HUES64 (cell line): ENCODE results near the gene UBB. TPM values are rescaled to one million over a fixed set of nuclear protein-coding genes. Genes with fewer than 3 reads are reported as not detected.

Experiments
- H3K27ac ChIP-seq: 2 replicates; pipeline ENCODE4 v1.7.0; 2013; ENCODE audit warnings: low read depth, low read length, inconsistent platforms
- H3K27me3 ChIP-seq: 2 replicates; pipeline ENCODE4 v1.6.1; 2013; ENCODE audit warnings: mild to moderate bottlenecking, low read length; ENCODE audit not compliant: insufficient read depth
- H3K36me3 ChIP-seq: 2 replicates; pipeline ENCODE4 v1.6.1; 2013; ENCODE audit warnings: mild to moderate bottlenecking, low read length; ENCODE audit not compliant: insufficient read depth
- H3K4me1 ChIP-seq: 2 replicates; pipeline ENCODE4 v1.6.1; 2013; ENCODE audit warnings: mild to moderate bottlenecking, low read length, moderate library complexity; ENCODE audit not compliant: insufficient read depth
- H3K4me3 ChIP-seq: 2 replicates; pipeline ENCODE4 v1.5.1; 2013; ENCODE audit warnings: mild to moderate bottlenecking, low read length, moderate library complexity
- H3K9ac ChIP-seq: 2 replicates; pipeline ENCODE4 v1.6.1; 2013; ENCODE audit warnings: mild to moderate bottlenecking, low read depth, low read length
- H3K9me3 ChIP-seq: 2 replicates; pipeline ENCODE4 v1.6.1; 2013; ENCODE audit warnings: low read depth, low read length; ENCODE audit not compliant: insufficient read depth
- WGBS: fragments of 150-250, 120-280 bp; methylation state at CpG from one replicate; pipeline ENCODE4 v1.1.7; 2013; ENCODE audit warnings: missing lambda C conversion rate; 5-methylcytosine and 5-hydroxymethylcytosine counted together
- polyA plus RNA-seq, 2 experiments: library from polyadenylated mRNA; stranded (reverse); fragments of 50-300 nt; gene quantifications; one replicate each; pipeline ENCODE4 v1.2.3, GENCODE V29; 2013

Gene UBB
- polyA plus RNA-seq (2013, experiment 1 of 2), result 1,510 TPM
- 1,602 TPM for polyA plus RNA-seq (2013, experiment 2 of 2)

DNA sequence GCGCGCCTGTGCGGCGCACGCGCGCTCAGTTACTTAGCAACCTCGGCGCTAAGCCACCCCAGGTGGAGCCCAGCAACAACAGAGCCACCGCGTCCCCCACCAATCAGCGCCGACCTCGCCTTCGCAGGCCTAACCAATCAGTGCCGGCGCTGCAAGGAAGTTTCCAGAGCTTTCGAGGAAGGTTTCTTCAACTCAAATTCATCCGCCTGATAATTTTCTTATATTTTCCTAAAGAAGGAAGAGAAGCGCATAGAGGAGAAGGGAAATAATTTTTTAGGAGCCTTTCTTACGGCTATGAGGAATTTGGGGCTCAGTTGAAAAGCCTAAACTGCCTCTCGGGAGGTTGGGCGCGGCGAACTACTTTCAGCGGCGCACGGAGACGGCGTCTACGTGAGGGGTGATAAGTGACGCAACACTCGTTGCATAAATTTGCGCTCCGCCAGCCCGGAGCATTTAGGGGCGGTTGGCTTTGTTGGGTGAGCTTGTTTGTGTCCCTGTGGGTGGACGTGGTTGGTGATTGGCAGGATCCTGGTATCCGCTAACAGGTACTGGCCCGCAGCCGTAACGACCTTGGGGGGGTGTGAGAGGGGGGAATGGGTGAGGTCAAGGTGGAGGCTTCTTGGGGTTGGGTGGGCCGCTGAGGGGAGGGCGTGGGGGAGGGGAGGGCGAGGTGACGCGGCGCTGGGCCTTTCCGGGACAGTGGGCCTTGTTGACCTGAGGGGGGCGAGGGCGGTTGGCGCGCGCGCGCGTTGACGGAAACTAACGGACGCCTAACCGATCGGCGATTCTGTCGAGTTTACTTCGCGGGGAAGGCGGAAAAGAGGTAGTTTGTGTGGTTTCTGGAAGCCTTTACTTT is at the start of gene UBB:
Gene UBB, plus strand, starts transcription at position 452 of the 856 bp plus-strand sequence. CDS start 817 bp downstream, outside the sequence.
- WGBS, result under 1% methylated on average over 66 of the region's 67 CpGs
- Histone ChIP-seq H3K4me1 (no peaks in the 10 kb centered on the region; the same call in 1 of the 2 replicates), H3K36me3 (peaks cover 26% of the 10 kb centered on the region), H3K27me3 (no peaks in the 10 kb centered on the region), H3K27ac (peak within 1 kb of the TSS; percentile 92), H3K9ac (peak within 1 kb of the TSS; percentile 90), H3K9me3 (no peaks in the 10 kb centered on the region), H3K4me3 (peak within 1 kb of the TSS; percentile 87)

DNA sequence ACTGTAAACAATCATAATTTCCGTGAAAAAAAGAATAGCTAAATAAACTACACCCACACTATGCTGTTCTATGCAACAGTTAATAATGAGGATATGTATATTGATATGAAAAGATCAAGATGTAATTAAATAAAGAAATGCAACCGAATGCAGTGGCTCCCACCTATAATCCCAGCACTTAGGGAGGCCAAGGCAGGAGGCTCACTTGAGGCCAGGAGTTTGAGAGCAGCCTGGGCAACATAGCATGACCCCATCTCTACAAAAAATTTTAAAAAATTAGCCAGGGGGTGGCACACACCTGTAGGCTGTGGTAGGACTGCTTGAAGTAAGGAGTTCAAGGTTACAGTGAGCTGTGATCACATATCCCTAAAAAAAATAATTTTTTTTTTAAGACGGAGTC is 42.5 kb upstream of the UBB start:
- Histone ChIP-seq H3K9ac (no peak overlapping the region), H3K27me3 (no peaks in the 10 kb centered on the region), H3K4me3 (no peak overlapping the region), H3K36me3 (peaks cover 14% of the 10 kb centered on the region), H3K9me3 (no peaks in the 10 kb centered on the region), H3K4me1 (no peaks in the 10 kb centered on the region), H3K27ac (no peak overlapping the region)
- WGBS, result 92% methylated on average over 2 of the region's 3 CpGs

DNA sequence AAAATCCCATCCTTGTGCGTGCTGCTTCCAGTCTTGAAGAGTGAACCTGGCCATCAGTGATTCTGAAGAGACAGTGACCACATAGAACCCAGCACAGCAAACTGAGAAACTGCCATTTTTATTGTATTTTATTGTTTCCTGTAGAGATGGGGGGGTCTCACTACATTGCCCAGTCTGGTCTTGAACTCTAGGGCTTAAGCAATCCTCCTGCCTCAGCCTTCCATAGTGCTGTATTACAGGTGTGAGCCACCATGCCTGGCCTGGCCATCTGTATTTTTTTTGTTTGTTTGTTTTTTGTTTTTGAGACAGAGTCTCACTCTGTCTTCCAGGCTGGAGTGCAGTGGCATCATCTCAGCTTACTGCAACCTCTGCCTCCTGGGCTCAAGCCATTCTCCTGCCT is 41.5 kb upstream of the UBB start:
- WGBS, result 89% methylated on average over 1 of the region's 1 CpG
- peaks cover 24% of the 10 kb centered on the region for H3K36me3 ChIP-seq
- H3K9me3 ChIP-seq, result no peaks in the 10 kb centered on the region
- H3K27ac ChIP-seq, result no peak overlapping the region
- no peaks in the 10 kb centered on the region for H3K27me3 ChIP-seq
- no peak overlapping the region for H3K4me3 ChIP-seq
- H3K9ac ChIP-seq, result no peak overlapping the region
- no peaks in the 10 kb centered on the region for H3K4me1 ChIP-seq

DNA sequence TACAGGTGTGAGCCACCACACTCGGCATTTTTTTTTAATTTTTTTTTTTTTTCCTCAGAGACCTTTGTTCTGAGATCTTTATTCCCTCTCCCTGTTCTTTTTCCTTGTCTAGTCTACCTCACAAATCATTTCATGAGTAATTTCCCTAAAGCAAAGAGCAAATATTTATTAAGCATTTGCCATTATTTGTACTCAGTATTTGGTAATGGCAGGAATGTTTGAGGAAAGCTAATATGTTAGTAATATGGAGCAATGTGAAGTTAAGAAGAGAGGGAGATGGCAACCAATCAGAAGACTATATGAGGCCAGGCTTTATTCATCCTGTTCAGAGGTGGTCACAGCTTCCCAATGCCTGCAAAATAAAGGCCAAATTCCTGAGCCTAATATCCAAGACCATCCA is 40.9 kb upstream of the UBB start:
- H3K36me3 ChIP-seq, result peaks cover 25% of the 10 kb centered on the region
- H3K4me1 ChIP-seq, result no peaks in the 10 kb centered on the region
- no peaks in the 10 kb centered on the region for H3K27me3 ChIP-seq
- WGBS, result 91% methylated on average over 1 of the region's 1 CpG
- H3K4me3 ChIP-seq, result no peak overlapping the region
- no peaks in the 10 kb centered on the region for H3K9me3 ChIP-seq
- no peak overlapping the region for H3K27ac ChIP-seq
- H3K9ac ChIP-seq, result no peak overlapping the region

DNA sequence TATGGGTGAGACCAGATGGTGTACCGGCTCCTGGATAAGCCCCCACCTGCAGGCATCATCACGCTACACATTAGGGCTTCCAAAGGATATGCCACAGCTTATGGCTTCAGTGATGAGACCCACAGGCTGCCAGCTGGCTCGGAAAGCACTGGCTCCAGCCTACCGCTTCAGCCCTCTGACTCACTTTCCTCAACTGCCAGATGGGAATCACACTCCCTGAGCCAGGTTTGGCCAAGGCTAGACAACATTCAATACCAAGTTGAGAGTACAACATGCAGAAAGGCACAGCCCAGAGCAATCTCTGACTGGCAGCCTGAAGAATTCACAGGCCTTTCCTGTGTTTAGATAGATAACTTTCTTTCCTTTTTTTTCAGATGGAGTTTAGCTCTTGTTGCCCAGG is 37.9 kb upstream of the UBB start:
- no peak overlapping the region for H3K9ac ChIP-seq

DNA sequence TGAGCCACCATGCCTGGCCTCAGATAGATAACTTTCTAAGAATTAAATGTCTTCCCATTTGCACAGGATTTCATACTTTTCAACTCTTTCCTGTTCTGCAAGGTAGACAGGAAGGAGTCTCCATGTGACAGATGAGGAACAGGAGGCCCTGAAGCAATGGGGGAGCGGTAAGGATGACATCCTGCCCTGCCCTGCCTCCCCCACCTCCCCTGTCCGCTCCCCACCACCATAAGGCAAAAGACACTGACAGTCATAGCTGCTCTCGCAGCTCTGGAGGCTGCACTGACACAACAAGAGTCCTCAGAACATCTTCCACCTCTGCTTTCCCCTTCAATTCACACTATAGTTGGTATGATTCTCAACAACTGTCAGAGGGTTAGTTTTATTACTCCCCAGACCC is 37.3 kb upstream of the UBB start:
- 91% methylated on average over 3 of the region's 3 CpGs for WGBS
- Histone ChIP-seq H3K27me3 (no peaks in the 10 kb centered on the region), H3K9ac (no peak overlapping the region), H3K9me3 (no peaks in the 10 kb centered on the region), H3K27ac (no peak overlapping the region), H3K4me1 (no peaks in the 10 kb centered on the region), H3K4me3 (no peak overlapping the region), H3K36me3 (peaks cover 52% of the 10 kb centered on the region)

More for the DNA sequence above, 37.9 kb upstream of the UBB start:
- no peaks in the 10 kb centered on the region for H3K27me3 ChIP-seq
- 96% methylated on average over 4 of the region's 4 CpGs for WGBS
- H3K36me3 ChIP-seq, result peaks cover 47% of the 10 kb centered on the region
- H3K4me1 ChIP-seq, result no peaks in the 10 kb centered on the region
- H3K9me3 ChIP-seq, result no peaks in the 10 kb centered on the region
- H3K27ac ChIP-seq, result no peak overlapping the region
- H3K4me3 ChIP-seq, result no peak overlapping the region

DNA sequence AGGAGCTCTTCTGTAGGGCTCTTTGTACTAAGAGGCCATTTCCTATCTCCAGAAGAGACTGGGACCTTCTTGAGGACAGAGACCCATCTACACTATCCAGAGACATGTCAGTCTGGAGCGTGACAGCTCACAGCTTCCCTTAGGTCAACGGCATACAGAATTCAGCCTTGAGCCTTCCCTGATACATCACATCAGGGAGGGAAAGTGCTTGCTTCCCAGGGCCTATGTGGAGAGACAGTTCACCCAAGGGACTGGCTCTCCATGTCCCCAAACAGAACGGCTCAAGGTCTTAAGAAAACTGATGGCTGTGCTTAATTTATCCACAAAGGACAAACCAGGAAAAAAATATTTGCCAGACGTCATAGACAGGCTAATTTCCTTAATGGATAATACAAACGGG is 35.3 kb upstream of the UBB start:
- Histone ChIP-seq H3K27me3 (no peaks in the 10 kb centered on the region), H3K27ac (no peak overlapping the region), H3K4me1 (no peaks in the 10 kb centered on the region), H3K9me3 (no peaks in the 10 kb centered on the region), H3K9ac (no peak overlapping the region), H3K4me3 (no peak overlapping the region), H3K36me3 (peaks cover 68% of the 10 kb centered on the region)
- 95% methylated on average over 5 of the region's 5 CpGs for WGBS

DNA sequence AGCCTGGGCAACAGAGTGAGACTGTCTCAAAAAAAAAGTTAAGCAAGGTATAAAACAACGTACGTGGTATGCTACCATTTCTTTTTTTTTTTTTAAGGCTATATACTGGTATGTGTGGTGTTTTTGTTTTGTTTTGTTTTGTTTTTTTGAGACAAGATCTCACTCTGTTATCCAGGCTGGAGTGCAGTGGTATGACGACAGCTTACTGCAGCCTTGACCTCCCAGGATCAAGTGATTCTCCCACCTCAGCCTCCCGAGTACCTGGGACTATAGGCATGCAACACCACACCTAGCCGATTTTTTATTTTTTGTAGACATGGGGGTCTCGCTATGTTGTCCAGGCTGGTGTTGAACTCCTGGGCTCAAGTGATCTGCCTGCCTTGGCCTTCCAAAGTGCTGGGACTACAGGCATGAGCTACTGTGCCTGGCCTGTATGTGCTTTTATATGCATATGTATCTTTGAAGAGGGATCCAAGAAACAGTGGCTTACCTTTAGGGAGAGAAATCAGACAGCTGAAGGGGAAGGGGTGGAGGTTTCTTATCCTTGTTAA is 34.1 kb upstream of the UBB start:
- Histone ChIP-seq H3K4me1 (peaks cover 7% of the 10 kb centered on the region), H3K27me3 (no peaks in the 10 kb centered on the region), H3K27ac (no peak overlapping the region), H3K36me3 (peaks cover 68% of the 10 kb centered on the region), H3K9ac (no peak overlapping the region), H3K4me3 (no peak overlapping the region), H3K9me3 (no peaks in the 10 kb centered on the region)
- WGBS, result 98% methylated on average over 6 of the region's 6 CpGs

DNA sequence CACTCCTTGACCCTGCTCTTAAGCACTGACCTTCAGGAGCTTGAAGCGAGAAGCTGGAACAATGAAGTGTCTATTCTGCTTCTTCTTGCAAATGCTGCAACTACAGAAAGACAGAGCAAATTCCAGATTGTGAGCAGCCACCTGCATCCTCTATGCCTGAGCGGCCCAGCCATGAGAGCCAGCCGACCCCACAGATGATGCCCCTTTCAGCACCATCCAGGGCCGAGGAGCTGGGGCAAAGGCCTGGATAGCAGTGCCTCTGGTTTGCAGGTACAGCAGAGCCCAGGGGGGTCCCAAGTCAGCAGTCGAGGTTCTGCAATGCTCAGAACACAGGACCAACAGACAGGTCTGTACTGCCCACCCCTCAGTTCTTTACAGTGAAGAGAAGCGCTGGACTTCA is 32.3 kb upstream of the UBB start:
- WGBS, result 96% methylated on average over 6 of the region's 6 CpGs

DNA sequence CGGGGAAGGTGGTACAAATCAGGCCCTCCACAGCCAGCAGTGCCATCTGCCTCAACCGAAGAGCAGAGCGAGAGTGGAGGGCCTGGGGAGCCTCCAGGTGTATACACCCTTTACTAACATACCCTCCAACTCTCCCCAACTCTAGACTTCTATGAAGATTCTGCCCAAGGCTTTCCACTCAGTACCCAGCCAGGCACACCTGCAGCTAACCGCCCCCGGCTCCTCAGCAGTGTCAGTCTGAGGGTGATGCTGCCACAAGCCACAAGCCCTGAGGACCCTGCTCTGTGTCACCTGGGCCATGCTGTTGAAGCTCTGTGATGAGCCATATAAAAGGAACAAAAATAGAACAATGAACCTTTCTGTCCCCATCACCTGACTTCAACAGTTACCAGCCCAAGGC is 31.5 kb upstream of the UBB start:
- Histone ChIP-seq H3K4me1 (peaks cover 8% of the 10 kb centered on the region), H3K9ac (no peak overlapping the region), H3K27ac (no peak overlapping the region), H3K36me3 (peaks cover 44% of the 10 kb centered on the region), H3K4me3 (no peak overlapping the region), H3K27me3 (peaks cover 4% of the 10 kb centered on the region; the same call in 1 of the 2 replicates), H3K9me3 (no peaks in the 10 kb centered on the region)
- 96% methylated on average over 5 of the region's 5 CpGs for WGBS

More for the DNA sequence above, 32.3 kb upstream of the UBB start:
- Histone ChIP-seq H3K27ac (no peak overlapping the region), H3K4me3 (no peak overlapping the region), H3K4me1 (peaks cover 8% of the 10 kb centered on the region), H3K9ac (no peak overlapping the region), H3K27me3 (no peaks in the 10 kb centered on the region), H3K36me3 (peaks cover 52% of the 10 kb centered on the region), H3K9me3 (no peaks in the 10 kb centered on the region)

DNA sequence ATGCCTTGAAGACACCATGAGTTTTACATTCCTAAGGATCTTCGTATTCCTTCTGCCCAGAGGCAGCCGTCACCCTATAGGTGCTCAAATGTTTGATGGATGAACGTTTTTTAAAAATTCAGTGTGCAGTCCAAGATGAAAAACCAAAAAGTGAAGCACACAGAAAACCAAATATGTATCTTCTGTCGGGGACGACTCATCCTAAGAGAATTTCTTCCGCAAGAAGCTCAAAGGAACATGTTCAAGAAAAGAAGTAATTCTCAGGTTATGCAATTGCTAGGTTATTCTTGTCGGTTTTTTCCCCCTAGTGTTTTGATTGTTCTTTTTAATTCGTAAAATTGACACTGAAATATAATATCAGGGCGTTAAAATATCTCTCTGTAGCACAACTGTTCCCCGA is 29.1 kb upstream of the UBB start:
- Histone ChIP-seq H3K27me3 (peaks cover 8% of the 10 kb centered on the region; the same call in 1 of the 2 replicates), H3K36me3 (peaks cover 33% of the 10 kb centered on the region), H3K4me1 (peaks cover 11% of the 10 kb centered on the region), H3K27ac (peak overlapping the region; percentile 87; the same call in 1 of the 2 replicates), H3K4me3 (peak overlapping the region; percentile 100), H3K9me3 (no peaks in the 10 kb centered on the region), H3K9ac (peak overlapping the region; percentile 100)
- 7% methylated on average over 10 of the region's 10 CpGs for WGBS
